HCT116 (cell line): ENCODE measurements around the gene SSMEM1. TPM values are rescaled to one million over a fixed set of nuclear protein-coding genes. Genes with fewer than 3 reads are reported as not detected.

Experiments used
- ATAC-seq: fragments of 200-7000 bp; cut with Tn5 transposase; 2 replicates; pipeline ENCODE4 v1.9.1; 2020; ENCODE audit warnings: mild to moderate bottlenecking, moderate library complexity
- BruUV-seq: library from RNA; stranded (reverse); fragments of 400-500 nt; replicated peaks from 2 replicates; lab custom pipeline; 2021; lab: Mats Ljungman, UMichigan
- CTCF ChIA-PET: fragments of 300-600 bp; sonication (Branson Sonifier 250); formaldehyde crosslinking; loops from one replicate; lab custom pipeline; 2021; ENCODE audit warnings: antibody characterized with exemption; lab: Charles Lee
- POLR2A ChIA-PET: fragments of 300-600, 350-600 bp; sonication (Branson Sonifier 250); formaldehyde crosslinking; loops from one replicate; lab custom pipeline; 2021; ENCODE audit warnings: antibody characterized with exemption; lab: Charles Lee
- RAD21 ChIA-PET, 2 experiments: fragments of 300-600 bp; sonication (Branson Sonifier 250); formaldehyde crosslinking; loops; one replicate each; lab custom pipeline; 2023; ENCODE audit warnings: low total read pairs in 2 of 2; ENCODE audit not compliant: uncharacterized antibody in 2 of 2, unreplicated experiment in 2 of 2, low non-redundant PET in 1 of 2; lab: Charles Lee
- DNase-seq: peaks from one replicate; pipeline ENCODE4 v3.0.0-alpha.2; 2010; ENCODE audit warnings: low read depth, low spot score
- H2AFZ ChIP-seq: fragments of 200-600 bp; shearing (Covaris generic), sonication (generic); 2 replicates; pipeline ENCODE4 v1.6.1; 2017; ENCODE audit warnings: low read depth, mixed run types, mixed read lengths, antibody characterized with exemption, low read length; ENCODE audit not compliant: poor library complexity, severe bottlenecking
- H3K27ac ChIP-seq: 2 replicates; pipeline ENCODE4 v1.5.1; 2012; ENCODE audit warnings: low read depth, low read length
- H3K27me3 ChIP-seq: fragments of 200-600 bp; sonication (generic); 2 replicates; pipeline ENCODE4 v1.6.1; 2016; ENCODE audit warnings: mixed run types, low read length, mixed read lengths; ENCODE audit not compliant: insufficient read depth
- H3K36me3 ChIP-seq, 2 experiments: fragments of 200-500 bp in 1 of 2; fragments of 200-600 bp in 1 of 2; sonication (Bioruptor generic) in 1 of 2; sonication (generic) in 1 of 2; 2 replicates each; pipeline versions ENCODE4 v1.5.1 to v1.6.1; 2014 to 2016; ENCODE audit warnings: low read length in 2 of 2, inconsistent platforms in 1 of 2, mixed read lengths in 1 of 2, mixed run types in 1 of 2; ENCODE audit not compliant: insufficient read depth in 2 of 2, control insufficient read depth in 1 of 2
- H3K4me1 ChIP-seq, 2 experiments: fragments of 200-600 bp in 1 of 2; sonication (generic) in 1 of 2; 2 replicates each; pipeline versions ENCODE4 v1.5.1 to v1.6.1; 2012 to 2017; ENCODE audit warnings: low read length in 2 of 2, inconsistent platforms in 1 of 2, mild to moderate bottlenecking in 1 of 2, mixed read lengths in 1 of 2, mixed run types in 1 of 2, moderate library complexity in 1 of 2; ENCODE audit not compliant: insufficient read depth in 2 of 2, control insufficient read depth in 1 of 2
- H3K4me2 ChIP-seq: fragments of 200-600 bp; sonication (generic); 2 replicates; pipeline ENCODE4 v1.6.1; 2017; ENCODE audit warnings: mixed run types, low read length, mixed read lengths
- H3K4me3 ChIP-seq, 2 experiments: fragments of 200-600 bp in 1 of 2; sonication (generic) in 1 of 2; replicated peaks in 1 of 2; 2 replicates each; pipeline ENCODE4 v1.5.1; 2011 to 2016; ENCODE audit warnings: low read length in 2 of 2, control low read depth in 1 of 2, low read depth in 1 of 2, mild to moderate bottlenecking in 1 of 2, mixed read lengths in 1 of 2, mixed run types in 1 of 2
- H3K79me2 ChIP-seq: fragments of 200-600 bp; sonication (generic); 2 replicates; pipeline ENCODE4 v1.6.1; 2017; ENCODE audit warnings: mild to moderate bottlenecking, mixed run types, low read length, moderate library complexity, mixed read lengths; ENCODE audit not compliant: insufficient read depth
- H3K9ac ChIP-seq: fragments of 200-600 bp; sonication (generic); 2 replicates; pipeline ENCODE4 v1.6.1; 2016; ENCODE audit warnings: low read length, mixed read lengths
- H3K9me2 ChIP-seq: fragments of 200-600 bp; sonication (generic), shearing (Covaris generic); 2 replicates; pipeline ENCODE4 v1.6.1; 2017; ENCODE audit warnings: mixed run types, mild to moderate bottlenecking, moderate library complexity; ENCODE audit not compliant: insufficient read depth
- H3K9me3 ChIP-seq, 2 experiments: fragments of 200-500 bp in 1 of 2; fragments of 200-600 bp in 1 of 2; sonication (Bioruptor generic) in 1 of 2; sonication (generic) in 1 of 2; 2 replicates each; pipeline ENCODE4 v1.6.1; 2014 to 2017; ENCODE audit warnings: low read length in 2 of 2, mixed read lengths in 2 of 2, inconsistent platforms in 1 of 2, low read depth in 1 of 2, mild to moderate bottlenecking in 1 of 2, mixed run types in 1 of 2, moderate library complexity in 1 of 2; ENCODE audit not compliant: control insufficient read depth in 1 of 2, insufficient read depth in 1 of 2
- H4K20me1 ChIP-seq: fragments of 200-600 bp; sonication (generic), shearing (Covaris generic); 2 replicates; pipeline ENCODE4 v1.6.1; 2017; ENCODE audit warnings: mixed run types, mild to moderate bottlenecking, moderate library complexity; ENCODE audit not compliant: insufficient read depth
- CBX3 ChIP-seq: IDR thresholded peaks from 2 replicates; pipeline ENCODE4 v1.6.1; 2012; ENCODE audit warnings: low read depth
- CEBPB ChIP-seq: IDR thresholded peaks from 2 replicates; pipeline ENCODE4 v1.6.1; 2012; ENCODE audit warnings: low read depth
- POLR2A ChIP-seq: IDR thresholded peaks from 2 replicates; pipeline ENCODE4 v1.7.0; 2011; ENCODE audit warnings: borderline replicate concordance; ENCODE audit not compliant: insufficient read depth, insufficient read length; ENCODE audit errors: extremely low read depth
- POLR2AphosphoS5 ChIP-seq: IDR thresholded peaks from 2 replicates; pipeline ENCODE4 v1.6.1; 2011; ENCODE audit warnings: mild to moderate bottlenecking, low read depth, low read length, moderate library complexity
- SIN3A ChIP-seq: IDR thresholded peaks from 2 replicates; pipeline ENCODE4 v1.6.1; 2012; ENCODE audit warnings: low read depth
- YY1 ChIP-seq: IDR thresholded peaks from 2 replicates; pipeline ENCODE4 v1.6.1; 2011; ENCODE audit warnings: low read length, low read depth, moderate library complexity, mild to moderate bottlenecking; ENCODE audit not compliant: insufficient replicate concordance; ENCODE audit errors: extremely low read depth
- ZNF274 ChIP-seq: fragments of 200-500 bp; sonication (Bioruptor generic); IDR thresholded peaks from 2 replicates; pipeline ENCODE4 v1.6.1; 2014; ENCODE audit warnings: mild to moderate bottlenecking, low read depth, low read length, inconsistent platforms
- intact Hi-C: fragments of 100-400 bp; cut with micrococcal nuclease; formaldehyde crosslinking; loops from 2 replicates; pipeline ENCODE4 v1.10.0; 2022
- total RNA-seq: library from RNA; stranded (reverse); gene quantifications from one replicate; pipeline ENCODE4 v1.2.1, GENCODE V29; 2021; ENCODE audit not compliant: unreplicated experiment

The SSMEM1 gene
- total RNA-seq, 1 experiment from 2014 or later = not detected

- H3K9me2 ChIP-seq = no peaks in the 10 kb centered on the region
- RAD21 ChIA-PET = no interaction called here
- no peak overlapping the region for H2AFZ ChIP-seq
- intact Hi-C loops = no loop called here
- no peak overlapping the region for H3K9ac ChIP-seq
- TF ChIP-seq CBX3 (no peak), POLR2AphosphoS5 (no peak), POLR2A (no peak)
- H4K20me1 ChIP-seq = no peaks in the 10 kb centered on the region; the same call in 1 of the 2 replicates
- POLR2A ChIA-PET = no interaction called here
- H3K4me2 ChIP-seq = no peak overlapping the region
- CTCF ChIA-PET = no interaction called here
- DNase-seq (no peak), ATAC-seq (no peak)
- peaks cover 37% of the 10 kb centered on the region for H3K79me2 ChIP-seq
- no peaks in the 10 kb centered on the region for H3K4me1 ChIP-seq
- H3K27ac ChIP-seq = no peak overlapping the region
- H3K27me3 ChIP-seq = no peaks in the 10 kb centered on the region
- no peak overlapping the region for H3K4me3 ChIP-seq
- peaks cover 14 to 35% of the 10 kb centered on the region in 2 experiments; a peak in 2 of 4 replicates for H3K36me3 ChIP-seq
- BruUV-seq = no TSS peak
- no peaks in the 10 kb centered on the region for H3K9me3 ChIP-seq
These were observed 18.3 kb upstream of the SSMEM1 start for GRCh38 chr7:130189343-130189742.

- no TSS peak for BruUV-seq
- ChIA-PET POLR2A (interaction anchor here (1.9 kb wide), 1 partner anchor 14 kb away, joined by 5 read pairs; the partner anchor contains the start of gene TMEM209), CTCF (no interaction called here), RAD21 (no interaction called here)
- Histone ChIP-seq H3K9me2 (no peaks in the 10 kb centered on the region), H4K20me1 (no peaks in the 10 kb centered on the region; the same call in 1 of the 2 replicates), H3K27me3 (no peaks in the 10 kb centered on the region), H3K79me2 (peaks cover 30% of the 10 kb centered on the region), H3K36me3 (peaks cover 11 to 34% of the 10 kb centered on the region in 2 experiments; a peak in 2 of 4 replicates), H2AFZ (no peak overlapping the region), H3K9me3 (no peaks in the 10 kb centered on the region), H3K4me2 (no peak overlapping the region), H3K27ac (no peak overlapping the region), H3K4me3 (no peak overlapping the region), H3K4me1 (no peaks in the 10 kb centered on the region), H3K9ac (no peak overlapping the region)
- ATAC-seq (no peak), DNase-seq (no peak)
- TF ChIP-seq POLR2A = no peak
- TF ChIP-seq CEBPB = no peak
- no peak for TF ChIP-seq ZNF274
- no peak for TF ChIP-seq YY1
- TF ChIP-seq SIN3A = no peak
- intact Hi-C loops = loop anchor here (5.0 kb wide), 1 partner anchor 34 kb away; no protein-coding TSS in a partner anchor
These were observed 15.9 kb upstream of the SSMEM1 start for GRCh38 chr7:130191791-130192190.
